Karpas-422 (cell line): ENCODE data around the gene MBP. TPM values are rescaled to one million over a fixed set of nuclear protein-coding genes. Genes with fewer than 3 reads are reported as not detected.
"Not testable (repeated sequence)": the region's sequence is repeated elsewhere in the genome, so short reads cannot be mapped to it uniquely, and the experiment has no call there.

ENCODE experiments used
- DNase-seq: peaks from one replicate; pipeline ENCODE4 v3.0.0-alpha.2; 2015
- H2AFZ ChIP-seq: fragments of 200-600 bp; sonication (generic); 2 replicates; pipeline ENCODE4 v1.6.1; 2014; ENCODE audit warnings: antibody characterized with exemption, low read length, mixed read lengths
- H3K27ac ChIP-seq: fragments of 200-600 bp; sonication (generic); 2 replicates; pipeline ENCODE4 v1.5.1; 2014; ENCODE audit warnings: mild to moderate bottlenecking, low read length, moderate library complexity
- H3K27me3 ChIP-seq: fragments of 200-600 bp; sonication (generic); 2 replicates; pipeline ENCODE4 v1.6.1; 2014; ENCODE audit warnings: low read length, mixed read lengths
- H3K36me3 ChIP-seq: fragments of 200-600 bp; sonication (generic); 2 replicates; pipeline ENCODE4 v1.6.1; 2014; ENCODE audit warnings: low read length, mixed read lengths; ENCODE audit not compliant: insufficient read depth
- H3K4me1 ChIP-seq: fragments of 200-600 bp; sonication (generic); 2 replicates; pipeline ENCODE4 v1.6.1; 2014; ENCODE audit warnings: mild to moderate bottlenecking, low read length, mixed read lengths
- H3K4me2 ChIP-seq: fragments of 200-600 bp; sonication (generic); 2 replicates; pipeline ENCODE4 v1.6.1; 2014; ENCODE audit warnings: low read length, low read depth, mild to moderate bottlenecking; ENCODE audit not compliant: poor library complexity, severe bottlenecking
- H3K4me3 ChIP-seq: fragments of 200-600 bp; sonication (generic); 2 replicates; pipeline ENCODE4 v1.5.1; 2014; ENCODE audit warnings: mild to moderate bottlenecking, antibody characterized with exemption, low read length, mixed read lengths
- H3K79me2 ChIP-seq: fragments of 200-600 bp; sonication (generic); 2 replicates; pipeline ENCODE4 v1.6.1; 2014; ENCODE audit warnings: mild to moderate bottlenecking, low read length, mixed read lengths
- H3K9ac ChIP-seq: fragments of 200-600 bp; sonication (generic); 2 replicates; pipeline ENCODE4 v1.6.0; 2014; ENCODE audit warnings: low read length
- H3K9me2 ChIP-seq: fragments of 200-600 bp; sonication (generic), shearing (Covaris generic); replicated peaks from 2 replicates; pipeline ENCODE4 v1.6.0; 2014; ENCODE audit warnings: mild to moderate bottlenecking, low read length, moderate library complexity; ENCODE audit not compliant: insufficient read depth
- H3K9me3 ChIP-seq: fragments of 300-700, 200-600 bp; sonication (generic); 2 replicates; pipeline ENCODE4 v1.6.1; 2014; ENCODE audit warnings: low read length, mixed read lengths
- H4K20me1 ChIP-seq: fragments of 200-600 bp; sonication (generic); 2 replicates; pipeline ENCODE4 v1.6.1; 2014; ENCODE audit warnings: mild to moderate bottlenecking, antibody characterized with exemption, low read length, low read depth; ENCODE audit not compliant: insufficient read depth
- total RNA-seq: library from RNA; depleted of rRNA; stranded (reverse); fragments of >200 nt; shearing (Covaris generic); gene quantifications from 2 replicates; pipeline ENCODE4 v1.2.3, GENCODE V29; 2014; ENCODE audit warnings: low replicate concordance

MBP gene
- total RNA-seq, 1 experiment from 2014 or later, result 67.8 TPM

DNA sequence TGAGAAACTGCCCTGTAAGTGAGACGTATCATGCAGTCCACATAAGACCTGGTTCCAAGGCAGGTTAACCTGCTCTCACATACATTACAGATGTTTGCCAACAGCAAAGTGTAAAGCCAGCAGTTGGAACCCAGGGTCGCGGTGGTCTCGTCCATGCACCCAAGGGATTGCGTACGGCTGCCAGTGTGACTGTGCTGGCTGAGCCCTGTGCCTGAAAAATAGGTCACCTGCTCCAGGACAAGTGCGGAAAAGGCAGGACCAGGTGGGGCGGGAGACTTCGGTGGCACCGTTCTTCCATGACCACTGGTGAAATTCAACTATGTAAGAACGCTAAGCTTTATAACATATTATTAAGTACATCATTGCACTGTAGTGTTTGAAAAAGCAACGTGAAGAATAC, 110.5 kb downstream of the MBP start:
- H3K79me2 ChIP-seq, result peaks cover 17% of the 10 kb centered on the region
- H3K36me3 ChIP-seq, result 0 out of 2 replicates have a peak, but pooled peaks cover 1% of the 10 kb centered on the region

GRCh38 chr18:77021478-77021877, 111.1 kb downstream of the MBP start:
- not testable (repeated sequence) for H3K4me2 ChIP-seq, H3K9ac ChIP-seq, H2AFZ ChIP-seq, H3K4me3 ChIP-seq, H3K9me2 ChIP-seq, H3K9me3 ChIP-seq, H3K27me3 ChIP-seq, H3K36me3 ChIP-seq, DNase-seq, H4K20me1 ChIP-seq
- peaks cover 58% of the 10 kb centered on the region for H3K4me1 ChIP-seq
- peaks cover 14% of the 10 kb centered on the region; the same call in 1 of the 2 replicates for H3K79me2 ChIP-seq
- H3K27ac ChIP-seq, result peak overlapping the region; percentile 65; the same call in 1 of the 2 replicates

More for the DNA sequence above, 110.5 kb downstream of the MBP start:
- Histone ChIP-seq H3K9me2 (peaks cover 10% of the 10 kb centered on the region; the same call in 1 of the 2 replicates), H3K4me3 (no peak overlapping the region), H3K4me2 (no peak overlapping the region), H4K20me1 (no peaks in the 10 kb centered on the region), H3K27ac (peak overlapping the region; percentile 65; the same call in 1 of the 2 replicates), H3K4me1 (peaks cover 52% of the 10 kb centered on the region), H3K9ac (no peak overlapping the region), H3K27me3 (no peaks in the 10 kb centered on the region), H3K9me3 (no peaks in the 10 kb centered on the region), H2AFZ (no peak overlapping the region)
- DNase-seq, result no peak

GRCh38 chr18:77021075-77021474, 111.5 kb downstream of the MBP start:
- peaks cover 9% of the 10 kb centered on the region; the same call in 1 of the 2 replicates for H3K36me3 ChIP-seq
- DNase-seq, result no peak
- no peaks in the 10 kb centered on the region for H3K9me3 ChIP-seq
- no peak overlapping the region for H3K9ac ChIP-seq
- H2AFZ ChIP-seq, result no peak overlapping the region
- peaks cover 10% of the 10 kb centered on the region; the same call in 1 of the 2 replicates for H3K9me2 ChIP-seq
- peak overlapping the region; percentile 16; the same call in 1 of the 2 replicates for H3K27ac ChIP-seq
- H3K79me2 ChIP-seq, result peaks cover 11% of the 10 kb centered on the region; the same call in 1 of the 2 replicates
- H3K4me2 ChIP-seq, result no peak overlapping the region
- no peak overlapping the region for H3K4me3 ChIP-seq
- no peaks in the 10 kb centered on the region for H3K27me3 ChIP-seq
- no peaks in the 10 kb centered on the region for H4K20me1 ChIP-seq
- peaks cover 62% of the 10 kb centered on the region for H3K4me1 ChIP-seq

GRCh38 chr18:77020561-77020960, 112.0 kb downstream of the MBP start:
- Histone ChIP-seq H2AFZ (no peak overlapping the region), H3K36me3 (peaks cover 9% of the 10 kb centered on the region; the same call in 1 of the 2 replicates), H3K27ac (peak overlapping the region; percentile 16; the same call in 1 of the 2 replicates), H3K9me2 (peaks cover 10% of the 10 kb centered on the region; the same call in 1 of the 2 replicates), H3K79me2 (peaks cover 11% of the 10 kb centered on the region; the same call in 1 of the 2 replicates), H3K27me3 (no peaks in the 10 kb centered on the region), H3K4me3 (no peak overlapping the region), H3K4me1 (peaks cover 67% of the 10 kb centered on the region), H3K4me2 (no peak overlapping the region), H3K9me3 (no peaks in the 10 kb centered on the region), H4K20me1 (no peaks in the 10 kb centered on the region), H3K9ac (no peak overlapping the region)
- DNase-seq, result no peak

GRCh38 chr18:77019641-77020040, 112.9 kb downstream of the MBP start:
- no peaks in the 10 kb centered on the region for H4K20me1 ChIP-seq
- H3K9me2 ChIP-seq, result peaks cover 10% of the 10 kb centered on the region; the same call in 1 of the 2 replicates
- DNase-seq, result no peak
- H3K79me2 ChIP-seq, result peaks cover 8% of the 10 kb centered on the region; the same call in 1 of the 2 replicates
- H3K4me1 ChIP-seq, result peaks cover 59% of the 10 kb centered on the region
- no peaks in the 10 kb centered on the region for H3K9me3 ChIP-seq
- no peak overlapping the region for H3K9ac ChIP-seq
- peaks cover 12% of the 10 kb centered on the region; the same call in 1 of the 2 replicates for H3K36me3 ChIP-seq
- no peak overlapping the region for H3K27ac ChIP-seq
- H3K4me2 ChIP-seq, result no peak overlapping the region
- H2AFZ ChIP-seq, result no peak overlapping the region
- H3K4me3 ChIP-seq, result no peak overlapping the region
- H3K27me3 ChIP-seq, result no peaks in the 10 kb centered on the region

DNA sequence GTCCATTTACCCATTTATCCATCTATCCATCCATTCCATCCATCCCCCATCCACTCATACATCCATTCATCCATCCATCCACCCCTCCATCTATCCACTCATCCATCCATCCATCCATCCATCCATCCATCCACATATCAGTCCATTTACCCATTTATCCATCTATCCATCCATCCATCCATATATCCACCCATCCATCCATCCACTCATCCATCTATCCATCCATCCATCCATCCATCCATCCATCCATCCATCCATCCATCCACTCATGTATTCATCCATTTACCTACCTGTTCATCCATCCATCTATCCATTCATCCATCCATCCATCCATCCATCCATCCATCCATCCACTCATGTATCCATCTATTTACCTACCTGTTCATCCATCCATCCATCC, 113.9 kb downstream of the MBP start:
- not testable (repeated sequence) for H3K9me2 ChIP-seq, H3K27ac ChIP-seq, DNase-seq, H4K20me1 ChIP-seq, H2AFZ ChIP-seq, H3K4me3 ChIP-seq, H3K27me3 ChIP-seq, H3K9me3 ChIP-seq, H3K9ac ChIP-seq, H3K4me2 ChIP-seq
- Histone ChIP-seq H3K36me3 (peaks cover 12% of the 10 kb centered on the region; the same call in 1 of the 2 replicates), H3K4me1 (peaks cover 52% of the 10 kb centered on the region), H3K79me2 (peaks cover 13% of the 10 kb centered on the region)

DNA sequence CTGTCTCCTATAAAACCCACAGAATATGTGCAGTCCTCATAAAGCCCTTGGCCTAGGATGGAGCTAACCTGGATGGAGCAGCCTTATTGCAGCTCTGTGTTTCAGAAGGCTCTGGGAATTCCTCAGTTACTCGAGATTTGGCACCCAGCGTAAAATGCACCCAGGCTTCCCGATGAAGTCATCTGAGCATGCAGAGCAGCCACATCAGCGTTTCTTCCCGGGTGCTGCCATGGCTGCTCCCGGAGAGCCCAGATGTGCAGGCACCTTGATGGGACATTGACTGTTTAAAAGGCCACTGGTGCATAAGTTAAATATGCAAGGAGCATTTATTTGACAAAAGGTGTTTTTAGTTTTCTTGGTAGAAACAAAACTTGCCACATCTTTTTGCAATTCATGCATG, 115.2 kb downstream of the MBP start:
- Histone ChIP-seq H3K9me2 (peaks cover 10% of the 10 kb centered on the region; the same call in 1 of the 2 replicates), H2AFZ (no peak overlapping the region), H3K4me1 (peaks cover 52% of the 10 kb centered on the region), H3K9me3 (no peaks in the 10 kb centered on the region), H3K36me3 (peaks cover 12% of the 10 kb centered on the region; the same call in 1 of the 2 replicates), H4K20me1 (no peaks in the 10 kb centered on the region), H3K79me2 (peaks cover 21% of the 10 kb centered on the region), H3K27ac (no peak overlapping the region), H3K4me2 (no peak overlapping the region), H3K27me3 (no peaks in the 10 kb centered on the region), H3K4me3 (no peak overlapping the region), H3K9ac (no peak overlapping the region)
- DNase-seq, result no peak

DNA sequence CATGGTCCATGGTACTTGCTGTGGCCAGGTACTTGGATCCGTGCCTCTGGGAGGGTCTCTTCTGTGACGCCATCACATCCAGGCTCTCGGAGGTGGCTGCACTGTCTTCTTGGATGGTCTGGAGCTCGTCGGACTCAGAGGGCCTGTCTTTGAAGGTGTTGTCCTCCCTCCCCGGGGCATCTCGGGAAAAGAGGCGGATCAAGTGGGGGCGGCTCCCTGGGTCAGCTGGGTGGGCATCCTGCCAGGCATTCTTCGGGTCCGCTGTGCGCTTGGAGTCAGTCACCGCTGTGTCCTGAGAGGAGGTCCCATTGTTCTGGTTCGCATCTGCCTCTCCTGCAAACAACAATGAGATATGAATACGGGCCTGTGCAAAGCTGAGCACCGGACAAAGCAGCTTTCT, 115.6 kb downstream of the MBP start:
- no peak overlapping the region for H3K4me2 ChIP-seq
- H3K9me2 ChIP-seq, result peaks cover 10% of the 10 kb centered on the region; the same call in 1 of the 2 replicates
- H3K36me3 ChIP-seq, result peaks cover 12% of the 10 kb centered on the region; the same call in 1 of the 2 replicates
- H3K4me3 ChIP-seq, result no peak overlapping the region
- H3K27me3 ChIP-seq, result no peaks in the 10 kb centered on the region
- H2AFZ ChIP-seq, result no peak overlapping the region
- no peaks in the 10 kb centered on the region for H4K20me1 ChIP-seq
- peaks cover 21% of the 10 kb centered on the region for H3K79me2 ChIP-seq
- DNase-seq, result no peak
- no peak overlapping the region for H3K27ac ChIP-seq
- peaks cover 52% of the 10 kb centered on the region for H3K4me1 ChIP-seq
- no peaks in the 10 kb centered on the region for H3K9me3 ChIP-seq
- no peak overlapping the region for H3K9ac ChIP-seq
